GM19023 (cell line): ENCODE measurements around the gene JSRP1.
"Not testable (repeated sequence)": the region's sequence is repeated elsewhere in the genome, so short reads cannot be mapped to it uniquely, and the experiment has no call there.

Source experiments
- ATAC-seq: cut with Tn5 transposase; IDR thresholded peaks from one replicate; pipeline ENCODE4 v1.9.1; 2021; ENCODE audit warnings: mild to moderate bottlenecking, moderate library complexity; ENCODE audit not compliant: unreplicated experiment

JSRP1 gene

GRCh38 chr19:2282862-2283237, 26.6 kb upstream of the JSRP1 start:
- ATAC-seq, result no peak

GRCh38 chr19:2282062-2282861, 26.0 kb upstream of the JSRP1 start, which contains the start of gene PEAK3:
TSS of gene PEAK3 (minus strand) at chr19:2282175. CDS start at chr19:2280931, 1,244 bp downstream.
- ATAC-seq, result no peak

GRCh38 chr19:2281265-2282061, 25.2 kb upstream of the JSRP1 start:
- ATAC-seq, result not testable (repeated sequence)

GRCh38 chr19:2280633-2281264, 24.5 kb upstream of the JSRP1 start:
- ATAC-seq, result no peak

- ATAC-seq, result no peak
Measured at GRCh38 chr19:2278459-2279158, 22.4 kb upstream of the JSRP1 start.

GRCh38 chr19:2277138-2277537, 20.9 kb upstream of the JSRP1 start:
- no peak for ATAC-seq

GRCh38 chr19:2276429-2276986, 20.3 kb upstream of the JSRP1 start:
- ATAC-seq, result no peak

GRCh38 chr19:2275588-2276428, 19.6 kb upstream of the JSRP1 start:
- no peak for ATAC-seq

- ATAC-seq, result no peak
Measured at GRCh38 chr19:2274931-2275535, 18.8 kb upstream of the JSRP1 start.

GRCh38 chr19:2274185-2274711, 18.0 kb upstream of the JSRP1 start:
- no peak for ATAC-seq

- no peak for ATAC-seq
Measured at GRCh38 chr19:2273356-2274184, 17.4 kb upstream of the JSRP1 start.

GRCh38 chr19:2271234-2272103, 15.3 kb upstream of the JSRP1 start:
- no peak for ATAC-seq

- ATAC-seq, result no peak
Measured at GRCh38 chr19:2270423-2271233, 14.4 kb upstream of the JSRP1 start.

- no peak for ATAC-seq
Measured at GRCh38 chr19:2270157-2270422, 13.9 kb upstream of the JSRP1 start.

GRCh38 chr19:2269244-2270156, 13.3 kb upstream of the JSRP1 start:
- peak; percentile 65 for ATAC-seq

- ATAC-seq, result no peak
Measured at GRCh38 chr19:2268861-2269243, 12.6 kb upstream of the JSRP1 start.
